Gastrocnemius medialis (tissue), 4 donors: ENCODE results near the gene GALR1.

ENCODE experiments used
- CTCF ChIP-seq, 5 experiments: fragments of 450-650 bp in 3 of 5; fragments of 200-600 bp in 2 of 5; sonication (generic) in 2 of 5; IDR thresholded peaks in 4 of 5; conservative IDR thresholded peaks in 1 of 5; 1 replicate in 4 of 5; 2 replicates in 1 of 5; pipeline ENCODE4 v1.5.1; 2016 to 2019; ENCODE audit warnings: antibody characterized with exemption in 5 of 5, mild to moderate bottlenecking in 3 of 5, moderate library complexity in 3 of 5
- POLR2A ChIP-seq, 2 donors: fragments of 450-650 bp; IDR thresholded peaks; one replicate each; pipeline ENCODE4 v1.6.1; 2017; ENCODE audit warnings: antibody characterized with exemption in 2 of 2, mild to moderate bottlenecking in 2 of 2, moderate library complexity in 2 of 2

DNA sequence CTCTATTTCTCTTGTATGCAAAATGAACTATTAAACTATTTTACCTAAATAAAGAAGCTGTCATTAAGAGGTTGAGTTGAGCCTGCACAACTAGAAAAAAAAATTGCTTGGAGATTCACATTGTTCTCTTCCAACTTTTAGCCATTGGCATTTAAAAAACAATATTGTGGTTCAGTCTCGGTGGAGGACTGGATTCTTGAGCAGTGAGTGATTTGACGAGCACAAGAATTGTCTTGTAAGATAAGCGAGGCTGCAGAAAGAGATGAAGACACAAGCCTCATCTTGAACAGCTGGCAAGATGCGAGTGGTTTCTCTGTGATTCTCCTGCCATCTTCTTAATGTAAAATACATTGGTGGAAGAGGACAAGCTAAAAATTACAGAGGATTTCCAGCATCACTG is 67.0 kb downstream of the GALR1 start:
- TF ChIP-seq CTCF (IDR thresholded peaks at IDR 0.05 in 4 of 5, conservative IDR thresholded peaks at IDR 0.05 in 1 of 5) (no peak), POLR2A (IDR thresholded peaks at IDR 0.05) (no peak)
